Adrenal gland (tissue), 12 donors: ENCODE measurements around the gene KSR2. TPM values are rescaled to one million over a fixed set of nuclear protein-coding genes. Genes with fewer than 3 reads are reported as not detected.

Experiments
- DNase-seq, 7 donors: peaks; one replicate each; pipeline ENCODE4 v3.0.0-alpha.2; 2019 to 2020
- H3K27ac ChIP-seq, 5 donors: fragments of 200-600 bp; sonication (generic) in 4 of 5; 1 replicate in 3 of 5; 2 replicates in 2 of 5; pipeline versions ENCODE4 v1.5.1 to v1.8.0; 2016 to 2020; ENCODE audit warnings: mild to moderate bottlenecking in 1 of 5
- H3K27me3 ChIP-seq: fragments of 200-600 bp; 2 replicates; pipeline ENCODE4 v1.8.0; 2021
- H3K36me3 ChIP-seq, 2 donors: fragments of 200-600 bp; replicated peaks in 1 of 2; 1 replicate in 1 of 2; 2 replicates in 1 of 2; pipeline versions ENCODE4 v1.5.1 to v1.8.0; 2018 to 2022
- H3K4me1 ChIP-seq, 2 donors: fragments of 200-600 bp; replicated peaks in 1 of 2; 1 replicate in 1 of 2; 2 replicates in 1 of 2; pipeline versions ENCODE4 v1.5.1 to v1.8.0; 2018 to 2021
- H3K4me3 ChIP-seq, 4 donors: fragments of 200-600 bp; sonication (generic) in 3 of 4; one replicate each; pipeline ENCODE4 v1.5.1; 2016 to 2018
- H3K9me3 ChIP-seq, 3 donors: fragments of 200-600 bp; sonication (generic) in 1 of 3; replicated peaks in 1 of 3; 1 replicate in 2 of 3; 2 replicates in 1 of 3; pipeline versions ENCODE4 v1.5.1 to v1.8.0; 2016 to 2021
- POLR2A ChIP-seq, 2 donors: fragments of 450-650 bp; IDR thresholded peaks; one replicate each; pipeline ENCODE4 v1.6.1; 2017; ENCODE audit warnings: antibody characterized with exemption in 2 of 2, mild to moderate bottlenecking in 2 of 2, moderate library complexity in 1 of 2
- WGBS, 4 donors: extraction: QIAGEN DNeasy Blood & Tissue Kit in 2 of 4; methylation state at CpG; one replicate each; pipeline versions ENCODE4 v1.1.5 to v1.1.7; 2013 to 2017; 5-methylcytosine and 5-hydroxymethylcytosine counted together
- intact Hi-C, 2 donors: fragments of 100-400 bp; cut with DNase I; formaldehyde crosslinking; loops; one replicate each; pipeline versions ENCODE4 v1.14.1 to v1.15.0; 2022 to 2023
- polyA plus RNA-seq, 3 donors: library from polyadenylated mRNA; stranded (reverse); fragments of 200-250 nt in 2 of 3; fragments of 350-450 nt in 1 of 3; fragmentation: Illumina TruSeq in 1 of 3; extraction: RNeasy Lipid Tissue Mini Kit (QIAGEN cat#74804) in 1 of 3; gene quantifications; one replicate each; pipeline ENCODE4 v1.2.3, GENCODE V29; 2013 to 2014
- total RNA-seq, 9 donors: library from RNA; depleted of rRNA in 4 of 9; stranded (reverse); fragments of >200 nt in 4 of 9; fragments of 120-200 nt in 1 of 9; fragmentation: NEBNext Ultra II Directional in 1 of 9; extraction: Animal tissue kit (Norgen Biotek cat#: 25700) in 1 of 9; gene quantifications; one replicate each; pipeline versions ENCODE4 v1.1.0 to v1.2.4, GENCODE V29; 2013 to 2023
- TF ChIP-seq, protein P1 (sequence below), 6 experiments: fragments of 450-650 bp in 4 of 6; fragments of 200-600 bp in 2 of 6; sonication (generic) in 1 of 6; IDR thresholded peaks; 1 replicate in 5 of 6; 2 replicates in 1 of 6; pipeline versions ENCODE4 v1.5.1 to v1.8.0; 2016 to 2021; ENCODE audit warnings: antibody characterized with exemption in 6 of 6, mild to moderate bottlenecking in 2 of 6, moderate library complexity in 1 of 6
- donor health status: healthy with polysubstance abuse.
- donor health status: Bipolar disorder and iron deficiency.
- donor health status: DM: yes; HTN: yes; CAD: no.
- donor health status: DM: no; HTN: no; CAD: no.
- donor health status: DM: no; HTN: no; CAD: no.
- donor health status: DM: yes; HTN: yes; CAD: no.

The KSR2 gene
- total and polyA plus RNA-seq, 12 donors = 0.03 to 2.7 (median 0.84) TPM; not detected in 3

DNA sequence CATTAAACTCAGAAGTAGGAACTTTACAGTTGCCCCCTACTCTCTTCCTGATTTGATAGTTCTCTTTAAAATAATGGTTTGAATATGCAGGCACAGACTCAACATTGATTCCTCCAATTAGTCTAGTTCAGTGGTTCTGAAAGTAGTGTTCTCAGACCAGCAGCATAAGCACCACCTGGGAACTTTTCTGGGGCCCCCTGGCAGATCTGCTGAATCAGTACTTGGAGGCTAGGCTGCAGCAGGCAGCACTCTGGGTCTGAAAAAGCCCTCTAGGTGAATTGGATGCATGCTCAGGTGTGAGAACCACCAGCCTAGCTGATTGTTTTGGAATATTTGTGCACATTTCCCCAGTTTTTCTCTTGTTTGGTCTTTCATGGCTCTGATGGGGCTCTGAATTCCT is 408.8 kb downstream of the KSR2 start:
- no peak for DNase-seq
- Histone ChIP-seq H3K36me3 (no peaks in the 10 kb centered on the region), H3K9me3 (no peaks in the 10 kb centered on the region), H3K4me3 (no peak overlapping the region), H3K4me1 (no peaks in the 10 kb centered on the region), H3K27me3 (no peaks in the 10 kb centered on the region), H3K27ac (no peak overlapping the region)
- TF ChIP-seq, protein P1, sequence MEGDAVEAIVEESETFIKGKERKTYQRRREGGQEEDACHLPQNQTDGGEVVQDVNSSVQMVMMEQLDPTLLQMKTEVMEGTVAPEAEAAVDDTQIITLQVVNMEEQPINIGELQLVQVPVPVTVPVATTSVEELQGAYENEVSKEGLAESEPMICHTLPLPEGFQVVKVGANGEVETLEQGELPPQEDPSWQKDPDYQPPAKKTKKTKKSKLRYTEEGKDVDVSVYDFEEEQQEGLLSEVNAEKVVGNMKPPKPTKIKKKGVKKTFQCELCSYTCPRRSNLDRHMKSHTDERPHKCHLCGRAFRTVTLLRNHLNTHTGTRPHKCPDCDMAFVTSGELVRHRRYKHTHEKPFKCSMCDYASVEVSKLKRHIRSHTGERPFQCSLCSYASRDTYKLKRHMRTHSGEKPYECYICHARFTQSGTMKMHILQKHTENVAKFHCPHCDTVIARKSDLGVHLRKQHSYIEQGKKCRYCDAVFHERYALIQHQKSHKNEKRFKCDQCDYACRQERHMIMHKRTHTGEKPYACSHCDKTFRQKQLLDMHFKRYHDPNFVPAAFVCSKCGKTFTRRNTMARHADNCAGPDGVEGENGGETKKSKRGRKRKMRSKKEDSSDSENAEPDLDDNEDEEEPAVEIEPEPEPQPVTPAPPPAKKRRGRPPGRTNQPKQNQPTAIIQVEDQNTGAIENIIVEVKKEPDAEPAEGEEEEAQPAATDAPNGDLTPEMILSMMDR (IDR thresholded peaks at IDR 0.05) = no peak
- no peak for TF ChIP-seq POLR2A (IDR thresholded peaks at IDR 0.05)
- intact Hi-C loops = no loop called here

DNA sequence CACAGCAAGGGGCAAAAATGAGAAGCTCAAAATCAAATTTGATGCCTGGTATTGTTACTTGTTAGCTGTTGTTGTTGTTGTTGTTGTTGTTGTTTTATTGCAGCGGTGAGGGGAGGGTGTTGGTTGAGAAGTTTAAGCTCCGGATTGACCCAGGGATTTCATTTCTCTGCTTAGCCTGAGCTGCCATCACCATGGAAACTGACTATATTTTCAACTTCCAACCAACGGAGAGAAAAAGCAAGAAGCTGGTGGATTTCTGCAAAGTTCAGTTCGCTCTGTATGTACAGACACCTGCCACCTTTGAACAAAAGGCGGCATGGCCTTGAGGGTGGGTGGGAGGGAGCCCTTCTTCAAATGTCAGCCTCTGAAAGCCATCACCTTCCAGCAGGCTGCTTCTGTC is 412.9 kb downstream of the KSR2 start:
- H3K36me3 ChIP-seq = no peaks in the 10 kb centered on the region
- no peak for TF ChIP-seq POLR2A (IDR thresholded peaks at IDR 0.05)
- TF ChIP-seq, protein P1 (IDR thresholded peaks at IDR 0.05) = no peak
- no peaks in the 10 kb centered on the region for H3K9me3 ChIP-seq
- no peak overlapping the region for H3K27ac ChIP-seq
- 68 to 77% (median 70%) methylated on average over 5 of the region's 5 CpGs for WGBS, 4 donors
- no peak overlapping the region for H3K4me3 ChIP-seq
- H3K4me1 ChIP-seq = no peaks in the 10 kb centered on the region
- H3K27me3 ChIP-seq = no peaks in the 10 kb centered on the region
- intact Hi-C loops = no loop called here
- no peak for DNase-seq

DNA sequence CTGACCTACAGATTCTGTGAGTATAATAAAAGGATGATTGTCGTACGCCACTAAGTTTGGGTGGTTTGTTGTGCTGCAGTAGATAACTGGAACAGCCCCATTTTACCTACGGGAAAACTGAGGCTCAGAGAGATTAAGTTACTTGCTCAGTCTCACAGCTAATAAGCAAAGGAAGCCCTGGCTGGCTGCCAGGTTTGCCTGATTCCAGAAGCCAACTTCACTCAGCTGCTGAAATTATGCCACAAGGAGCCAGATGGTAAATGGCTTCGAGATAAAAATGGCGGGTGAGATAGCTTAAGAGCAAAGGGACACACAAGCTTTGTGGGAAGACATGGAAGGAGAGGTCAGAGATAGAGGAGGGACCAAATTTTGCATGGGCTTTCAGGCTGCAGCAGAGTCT is 415.8 kb downstream of the KSR2 start:
- Histone ChIP-seq H3K4me3 (no peak overlapping the region), H3K9me3 (no peaks in the 10 kb centered on the region), H3K4me1 (no peaks in the 10 kb centered on the region), H3K27ac (no peak overlapping the region), H3K36me3 (no peaks in the 10 kb centered on the region), H3K27me3 (no peaks in the 10 kb centered on the region)
- no peak for TF ChIP-seq POLR2A (IDR thresholded peaks at IDR 0.05)
- TF ChIP-seq, protein P1 (IDR thresholded peaks at IDR 0.05) = no peak
- DNase-seq = peak in 3 of 7 donors; percentile 16 to 55 (median 32)
- WGBS, 4 donors = 80 to 89% (median 83%) methylated on average over 5 of the region's 5 CpGs
- intact Hi-C loops = no loop called here

DNA sequence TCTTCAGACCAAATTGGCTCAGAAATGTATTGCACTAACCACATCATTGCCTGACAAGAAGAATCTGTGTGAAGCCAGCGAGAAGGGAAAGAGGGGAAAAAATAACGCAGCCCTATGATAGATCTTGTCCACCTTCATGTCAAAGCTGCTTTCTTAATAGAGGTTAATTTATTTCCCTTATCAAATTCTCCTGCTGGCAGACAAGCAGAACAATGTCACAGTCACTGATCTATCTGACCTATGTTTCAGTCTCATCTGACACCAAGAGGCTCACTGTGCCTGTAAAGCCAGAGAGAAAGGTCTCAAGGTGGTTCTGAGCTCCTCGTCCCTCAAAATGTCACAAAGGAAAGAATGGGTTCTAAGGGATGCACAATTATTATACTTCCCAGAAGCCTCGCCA is 417.1 kb downstream of the KSR2 start:
- no peaks in the 10 kb centered on the region for H3K27me3 ChIP-seq
- WGBS, 4 donors = 46 to 69% (median 58%) methylated on average over 4 of the region's 4 CpGs
- DNase-seq = no peak
- H3K36me3 ChIP-seq = no peaks in the 10 kb centered on the region
- no peak overlapping the region for H3K4me3 ChIP-seq
- no peak overlapping the region for H3K27ac ChIP-seq
- H3K4me1 ChIP-seq = no peaks in the 10 kb centered on the region
- no peaks in the 10 kb centered on the region for H3K9me3 ChIP-seq
- TF ChIP-seq, protein P1 (IDR thresholded peaks at IDR 0.05) = no peak
- intact Hi-C loops = no loop called here
